ENCODE results near the gene VCP.

The VCP gene

DNA sequence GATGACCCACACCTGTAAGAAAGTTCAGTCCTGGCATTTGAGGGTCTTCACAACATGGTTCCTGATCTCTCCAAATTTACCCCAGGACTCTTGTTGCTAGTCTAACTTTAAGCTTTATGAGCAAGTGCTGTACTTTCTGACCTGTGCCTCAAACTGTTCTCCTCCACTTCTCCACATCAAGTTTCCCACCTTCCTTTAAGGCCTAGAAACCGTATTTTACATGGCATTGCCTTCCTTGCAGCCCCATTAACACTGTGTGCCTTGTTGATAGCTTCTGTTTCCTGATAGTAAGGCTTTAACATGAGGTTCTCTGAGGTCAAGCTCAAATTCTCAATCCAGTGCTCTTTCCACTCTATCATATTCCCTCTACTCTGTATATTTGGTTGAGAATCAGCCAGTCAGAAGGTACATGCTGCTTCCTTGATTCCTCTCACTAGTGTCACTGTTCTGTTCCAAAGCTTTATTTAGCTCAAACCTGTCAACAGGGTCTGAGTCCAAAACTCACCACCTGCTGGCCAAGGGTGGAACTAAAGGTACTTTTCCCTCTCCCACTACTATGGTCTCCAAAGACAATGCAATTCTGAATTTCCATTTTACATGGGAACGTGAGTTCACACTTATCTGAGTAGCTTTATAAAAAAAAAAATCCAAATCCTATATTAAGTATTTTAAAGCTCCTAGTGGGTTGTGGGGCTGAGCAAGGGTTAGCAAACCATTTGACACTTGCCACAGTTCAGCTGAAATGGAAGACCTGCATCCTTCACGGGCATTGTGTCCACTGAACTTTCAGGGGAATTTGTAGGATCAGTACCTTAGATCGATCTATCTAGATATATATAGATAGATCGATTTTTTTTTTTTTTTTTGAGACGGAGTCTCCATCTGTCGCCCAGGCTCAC is 21.1 kb downstream of the VCP start:
- peaks cover 84% of the 10 kb centered on the region for H3K36me3 ChIP-seq
- H3K9me3 ChIP-seq = no peaks in the 10 kb centered on the region
- no peak overlapping the region for H3K27ac ChIP-seq
- no peak overlapping the region for H3K4me3 ChIP-seq
- H4K20me1 ChIP-seq = peaks cover 10% of the 10 kb centered on the region
- H3K9ac ChIP-seq = no peak overlapping the region
- H3K4me1 ChIP-seq = no peaks in the 10 kb centered on the region
- H3K4me2 ChIP-seq = no peak overlapping the region
- no peaks in the 10 kb centered on the region for H3K27me3 ChIP-seq
- no peak for TF ChIP-seq Cebpa-rat (IDR thresholded peaks at IDR 0.05)

DNA sequence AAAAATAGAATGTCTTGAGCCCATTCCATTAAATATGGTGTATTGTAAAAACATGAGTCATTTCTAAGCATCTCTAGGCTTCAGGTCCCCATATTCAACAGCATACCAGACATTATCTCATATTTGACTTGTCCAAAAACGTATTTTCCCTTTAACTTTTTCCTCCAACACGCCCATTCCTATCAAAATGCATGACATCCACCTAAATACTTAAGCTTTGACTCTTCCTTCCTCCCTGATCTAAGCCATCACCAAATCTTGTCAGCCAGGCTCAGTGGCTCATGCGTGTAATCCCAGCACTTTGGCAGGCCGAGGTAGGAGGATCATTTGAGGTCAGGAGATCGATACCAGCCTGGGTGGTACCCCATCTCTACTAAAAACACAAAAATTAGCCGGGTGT is 23.9 kb downstream of the VCP start:
- no peak overlapping the region for H3K4me2 ChIP-seq
- H3K4me3 ChIP-seq = no peak overlapping the region
- H4K20me1 ChIP-seq = peaks cover 7% of the 10 kb centered on the region; the same call in 1 of the 2 replicates
- TF ChIP-seq Cebpa-rat (IDR thresholded peaks at IDR 0.05) = no peak
- peaks cover 83% of the 10 kb centered on the region for H3K36me3 ChIP-seq
- H3K9me3 ChIP-seq = no peaks in the 10 kb centered on the region
- H3K27ac ChIP-seq = no peak overlapping the region
- no peaks in the 10 kb centered on the region for H3K27me3 ChIP-seq
- no peak overlapping the region for H3K9ac ChIP-seq
- no peaks in the 10 kb centered on the region for H3K4me1 ChIP-seq

DNA sequence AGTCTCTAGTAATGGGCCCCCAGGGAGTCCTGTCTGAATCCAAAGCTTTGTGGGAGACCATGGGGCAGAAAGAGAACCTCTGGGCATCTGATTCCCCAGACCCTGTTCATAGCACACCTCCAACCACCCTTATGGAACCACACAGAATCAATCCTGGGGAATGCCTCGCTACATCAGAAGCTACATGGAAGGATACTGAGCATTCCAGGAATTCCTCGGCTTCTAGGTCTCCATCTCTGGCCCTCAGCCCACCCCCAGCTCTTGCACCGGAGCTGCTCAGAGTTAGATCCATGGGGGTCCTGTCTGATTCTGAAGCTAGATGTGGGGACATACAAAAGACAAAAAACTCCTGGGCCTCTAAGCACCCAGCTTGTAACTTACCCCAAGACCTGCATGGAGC is 28.4 kb downstream of the VCP start:
- no peak overlapping the region for H3K4me3 ChIP-seq
- H3K4me1 ChIP-seq = peaks cover 41% of the 10 kb centered on the region
- no peak for TF ChIP-seq Cebpa-rat (IDR thresholded peaks at IDR 0.05)
- H3K36me3 ChIP-seq = peaks cover 52% of the 10 kb centered on the region
- no peaks in the 10 kb centered on the region for H3K27me3 ChIP-seq
- no peaks in the 10 kb centered on the region for H4K20me1 ChIP-seq
- no peak overlapping the region for H3K4me2 ChIP-seq
- no peak overlapping the region for H3K27ac ChIP-seq
- H3K9ac ChIP-seq = no peak overlapping the region
- no peaks in the 10 kb centered on the region for H3K9me3 ChIP-seq

DNA sequence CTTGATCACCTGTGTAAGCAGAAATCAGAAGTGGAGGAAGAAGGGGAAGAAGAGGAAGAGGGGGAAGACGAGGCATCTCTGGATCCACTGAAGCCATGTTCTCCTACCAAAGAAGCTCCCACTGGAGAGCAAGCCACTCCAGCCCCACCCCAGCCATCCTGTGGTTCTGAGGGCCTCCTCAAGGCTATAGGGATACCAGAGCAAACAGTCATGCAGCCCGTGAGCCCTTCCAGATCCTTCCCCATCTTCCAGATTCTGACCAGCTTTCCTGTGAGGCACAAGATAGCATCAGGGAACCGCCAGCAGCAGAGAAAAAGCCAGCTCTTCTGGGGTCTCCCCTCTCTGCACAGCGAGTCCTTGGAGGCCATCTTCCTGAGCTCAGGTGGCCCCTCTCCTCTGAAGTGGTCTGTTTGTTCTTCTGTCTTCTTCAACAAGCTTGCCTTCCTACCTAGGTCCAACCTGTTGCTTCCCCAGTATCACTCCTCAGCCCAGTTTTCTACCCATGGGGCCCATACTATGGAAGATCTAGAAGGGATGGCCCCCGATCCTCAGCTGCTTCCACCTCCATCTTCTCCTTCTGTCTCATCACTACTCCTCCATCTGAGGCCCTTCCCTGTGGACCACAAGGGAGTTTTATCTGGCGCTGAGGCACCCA is 29.4 kb downstream of the VCP start:
- Histone ChIP-seq H3K4me3 (no peak overlapping the region), H3K27me3 (no peaks in the 10 kb centered on the region), H4K20me1 (no peaks in the 10 kb centered on the region), H3K4me2 (0 out of 2 replicates have a peak overlapping the region, but pooled peaks have one; percentile 56), H3K9me3 (no peaks in the 10 kb centered on the region), H3K36me3 (peaks cover 44% of the 10 kb centered on the region; the same call in 1 of the 2 replicates), H3K4me1 (peaks cover 43% of the 10 kb centered on the region), H3K27ac (no peak overlapping the region), H3K9ac (no peak overlapping the region)
- no peak for TF ChIP-seq Cebpa-rat (IDR thresholded peaks at IDR 0.05)

DNA sequence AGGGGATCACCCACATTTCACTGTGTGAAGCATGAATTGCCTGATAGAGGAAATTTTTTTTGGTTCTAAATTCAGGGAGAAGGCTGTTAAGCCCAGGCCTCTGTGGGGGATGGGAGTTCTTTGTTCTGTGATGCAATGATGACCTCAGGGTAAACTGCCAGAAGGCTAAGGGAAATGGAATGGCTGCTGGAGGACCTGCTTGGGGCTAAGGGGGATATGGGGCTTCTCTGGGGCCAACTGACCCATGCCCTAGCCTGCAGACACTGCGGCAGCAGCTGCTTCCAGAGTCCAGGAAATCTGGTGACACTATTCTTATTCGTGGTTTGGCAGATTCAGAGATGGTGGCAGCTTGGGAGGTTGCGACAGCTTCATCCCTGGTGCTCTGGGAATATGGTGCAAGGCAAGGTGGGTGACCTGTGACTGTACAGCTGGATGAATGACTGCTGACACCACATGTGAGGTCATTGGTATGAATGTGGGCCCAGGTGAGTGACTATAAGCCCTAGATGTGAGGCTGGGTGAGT is 30.3 kb downstream of the VCP start:
- peak overlapping the region; percentile 56 for H3K4me2 ChIP-seq
- H4K20me1 ChIP-seq = no peaks in the 10 kb centered on the region
- H3K36me3 ChIP-seq = peaks cover 39% of the 10 kb centered on the region; the same call in 1 of the 2 replicates
- no peak for TF ChIP-seq Cebpa-rat (IDR thresholded peaks at IDR 0.05)
- no peaks in the 10 kb centered on the region for H3K9me3 ChIP-seq
- H3K4me3 ChIP-seq = no peak overlapping the region
- H3K4me1 ChIP-seq = peaks cover 43% of the 10 kb centered on the region
- no peaks in the 10 kb centered on the region for H3K27me3 ChIP-seq
- peak overlapping the region; percentile 35; the same call in 1 of the 2 replicates for H3K27ac ChIP-seq
- H3K9ac ChIP-seq = no peak overlapping the region

DNA sequence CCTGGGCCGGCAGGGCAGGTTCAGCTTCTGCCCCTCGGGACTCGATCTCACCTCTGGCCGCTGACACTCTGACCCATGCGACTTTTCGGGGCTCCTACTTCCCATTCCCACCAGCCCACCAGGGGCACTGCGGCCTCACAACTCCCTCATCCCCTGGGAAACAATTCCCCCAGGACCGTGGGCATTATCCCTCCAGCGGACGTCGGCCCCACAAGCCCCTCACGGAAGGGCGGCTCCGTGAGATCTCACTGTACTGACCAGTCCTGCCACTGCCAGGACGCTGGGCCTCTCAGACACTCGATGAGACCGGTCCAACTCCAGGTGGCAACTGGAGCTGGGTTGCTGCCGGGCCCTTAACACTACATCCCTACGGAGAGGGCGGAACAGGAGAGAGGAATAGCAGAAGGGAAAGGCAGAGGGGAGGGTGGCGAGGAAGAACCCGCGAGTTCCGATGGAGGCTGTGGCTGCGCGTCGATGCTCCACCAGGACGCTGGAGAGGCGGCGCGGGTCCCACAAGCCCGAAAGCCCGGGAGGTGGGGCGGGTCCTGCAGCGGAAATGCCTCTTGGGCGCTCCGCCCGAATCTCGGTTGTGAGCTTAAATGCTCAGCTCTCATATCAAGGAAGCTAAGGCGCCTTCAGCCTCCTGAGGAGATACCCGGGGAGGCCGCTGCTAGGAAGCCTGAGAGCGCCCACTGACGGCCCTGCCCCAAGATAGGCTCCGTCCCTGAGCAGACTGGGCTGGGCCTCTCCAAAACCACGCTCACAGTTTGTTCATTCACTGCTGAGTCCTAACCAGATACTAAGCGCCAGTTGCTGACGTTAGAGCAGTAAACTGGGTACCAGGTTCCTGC is 36.3 kb downstream of the VCP start:
- Histone ChIP-seq H3K4me3 (no peak overlapping the region; the same call in 1 of the 2 replicates), H3K27me3 (no peaks in the 10 kb centered on the region), H4K20me1 (no peaks in the 10 kb centered on the region), H3K9ac (peak overlapping the region; percentile 13; the same call in 1 of the 2 replicates), H3K4me1 (peaks cover 32% of the 10 kb centered on the region), H3K4me2 (peak overlapping the region; percentile 71), H3K36me3 (no peaks in the 10 kb centered on the region), H3K27ac (no peak overlapping the region; the same call in 1 of the 2 replicates), H3K9me3 (no peaks in the 10 kb centered on the region)
- no peak for TF ChIP-seq Cebpa-rat (IDR thresholded peaks at IDR 0.05)

DNA sequence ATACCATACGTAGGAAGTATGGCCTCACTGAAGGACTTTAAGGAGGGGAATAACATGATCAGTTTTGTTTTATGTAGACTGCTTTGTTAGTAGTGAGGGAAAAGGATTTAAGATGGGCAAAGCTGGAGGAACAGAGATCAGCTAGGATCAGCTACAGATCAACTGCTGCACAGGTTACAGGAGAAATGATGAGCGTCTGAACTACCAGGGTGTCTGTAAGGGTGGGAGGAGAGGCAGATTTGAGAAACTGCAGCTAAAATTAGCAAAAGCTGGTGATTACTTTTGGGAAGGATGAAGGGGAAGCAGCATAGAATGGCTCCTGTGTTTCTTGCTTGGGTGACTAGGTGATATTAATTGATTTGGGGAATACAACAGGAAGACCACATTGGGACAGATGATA is 39.3 kb downstream of the VCP start:
- H3K9me3 ChIP-seq = peaks cover 6% of the 10 kb centered on the region; the same call in 1 of the 2 replicates
- no peaks in the 10 kb centered on the region for H4K20me1 ChIP-seq
- H3K4me1 ChIP-seq = peaks cover 12% of the 10 kb centered on the region
- no peaks in the 10 kb centered on the region for H3K36me3 ChIP-seq
- H3K9ac ChIP-seq = no peak overlapping the region
- H3K27me3 ChIP-seq = no peaks in the 10 kb centered on the region
- H3K4me2 ChIP-seq = no peak overlapping the region
- no peak for TF ChIP-seq Cebpa-rat (IDR thresholded peaks at IDR 0.05)
- H3K4me3 ChIP-seq = no peak overlapping the region
- no peak overlapping the region for H3K27ac ChIP-seq

GRCh38 chr9:35029852-35030251 is 42.6 kb downstream of the VCP start:
- H3K4me3 ChIP-seq = no peak overlapping the region
- no peak overlapping the region for H3K9ac ChIP-seq
- no peaks in the 10 kb centered on the region for H4K20me1 ChIP-seq
- H3K36me3 ChIP-seq = no peaks in the 10 kb centered on the region
- no peak overlapping the region for H3K4me2 ChIP-seq
- H3K27me3 ChIP-seq = no peaks in the 10 kb centered on the region
- H3K9me3 ChIP-seq = peaks cover 6% of the 10 kb centered on the region; the same call in 1 of the 2 replicates
- no peaks in the 10 kb centered on the region for H3K4me1 ChIP-seq
- no peak overlapping the region for H3K27ac ChIP-seq
- no peak for TF ChIP-seq Cebpa-rat (IDR thresholded peaks at IDR 0.05)

DNA sequence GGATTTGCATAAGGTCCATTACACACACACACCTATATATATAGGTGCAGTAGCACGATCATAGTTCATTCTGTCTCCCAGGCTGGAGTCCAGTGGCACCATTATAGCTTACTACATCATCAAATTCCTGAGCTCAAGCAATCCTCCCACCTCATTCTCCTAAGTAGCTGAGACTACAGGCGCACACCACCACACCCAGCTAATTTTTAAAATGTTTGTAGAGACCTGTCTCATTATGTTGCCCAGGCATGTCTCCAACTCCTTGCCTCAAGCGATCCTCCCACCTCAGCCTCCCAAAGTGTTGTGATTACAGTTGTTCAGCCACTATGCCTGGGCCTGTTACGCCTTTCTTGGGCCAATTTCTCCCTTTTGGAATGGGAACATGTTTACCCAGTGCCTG is 43.2 kb downstream of the VCP start:
- TF ChIP-seq Cebpa-rat (IDR thresholded peaks at IDR 0.05) = no peak
- Histone ChIP-seq H3K27me3 (no peaks in the 10 kb centered on the region), H3K27ac (no peak overlapping the region), H3K4me3 (no peak overlapping the region), H4K20me1 (no peaks in the 10 kb centered on the region), H3K36me3 (no peaks in the 10 kb centered on the region), H3K9ac (no peak overlapping the region), H3K9me3 (peaks cover 6% of the 10 kb centered on the region; the same call in 1 of the 2 replicates), H3K4me2 (no peak overlapping the region), H3K4me1 (no peaks in the 10 kb centered on the region)

All from BLaER1 (cell line).